OCI-LY7 (cell line): Measurements from ENCODE around the gene PRKN. TPM values are rescaled to one million over a fixed set of nuclear protein-coding genes. Genes with fewer than 3 reads are reported as not detected.

Experiments used
- BruUV-seq: library from RNA; stranded (reverse); fragments of 400-500 nt; replicated peaks from 2 replicates; lab custom pipeline; 2021; lab: Mats Ljungman, UMichigan
- CTCF ChIA-PET: fragments of 300-600 bp; sonication (Branson Sonifier 250); formaldehyde crosslinking; loops from one replicate; lab custom pipeline; 2022; ENCODE audit warnings: antibody characterized with exemption; ENCODE audit not compliant: unreplicated experiment; lab: Charles Lee
- POLR2A ChIA-PET: fragments of 300-600 bp; sonication (Branson Sonifier 250); formaldehyde crosslinking; loops from one replicate; lab custom pipeline; 2022; ENCODE audit warnings: antibody characterized with exemption; lab: Charles Lee
- DNase-seq: peaks from one replicate; pipeline ENCODE4 v3.0.0-alpha.2; 2015; ENCODE audit warnings: low spot score
- H2AFZ ChIP-seq: fragments of 200-600 bp; sonication (generic), shearing (Covaris generic); 2 replicates; pipeline ENCODE4 v1.6.1; 2014; ENCODE audit warnings: mild to moderate bottlenecking, antibody characterized with exemption, low read length, moderate library complexity
- H3K27ac ChIP-seq: fragments of 200-600 bp; sonication (generic); 2 replicates; pipeline ENCODE4 v1.5.1; 2014; ENCODE audit warnings: mixed run types, low read depth, mild to moderate bottlenecking, moderate library complexity, low read length, inconsistent platforms; ENCODE audit not compliant: poor library complexity, severe bottlenecking
- H3K36me3 ChIP-seq: fragments of 200-600 bp; sonication (generic); 2 replicates; pipeline ENCODE4 v1.6.1; 2014; ENCODE audit warnings: mild to moderate bottlenecking, antibody characterized with exemption, low read length, moderate library complexity, mixed read lengths; ENCODE audit not compliant: insufficient read depth
- H3K4me1 ChIP-seq: fragments of 200-600 bp; sonication (generic); 2 replicates; pipeline ENCODE4 v1.5.1; 2014; ENCODE audit warnings: mild to moderate bottlenecking, low read length; ENCODE audit not compliant: insufficient read depth, poor library complexity, severe bottlenecking
- H3K4me2 ChIP-seq: fragments of 200-600 bp; sonication (generic); 2 replicates; pipeline ENCODE4 v1.6.1; 2014; ENCODE audit warnings: mild to moderate bottlenecking, low read length
- H3K4me3 ChIP-seq: fragments of 200-600 bp; sonication (generic); 2 replicates; pipeline ENCODE4 v1.5.1; 2014; ENCODE audit warnings: mild to moderate bottlenecking, low read depth, low read length; ENCODE audit not compliant: poor library complexity, severe bottlenecking
- H3K79me2 ChIP-seq: fragments of 200-600 bp; sonication (generic); 2 replicates; pipeline ENCODE4 v1.6.1; 2016; ENCODE audit warnings: low read depth, mild to moderate bottlenecking, low read length, moderate library complexity, mixed read lengths; ENCODE audit not compliant: insufficient read depth
- H3K9me2 ChIP-seq: fragments of 200-600 bp; sonication (generic); 2 replicates; pipeline ENCODE4 v1.6.1; 2016; ENCODE audit warnings: mild to moderate bottlenecking, low read length, mixed read lengths; ENCODE audit not compliant: insufficient read depth
- H3K9me3 ChIP-seq: fragments of 200-600 bp; sonication (generic); 2 replicates; pipeline ENCODE4 v1.6.1; 2014; ENCODE audit warnings: mild to moderate bottlenecking, mixed run types, low read length, mixed read lengths
- H4K20me1 ChIP-seq: fragments of 200-600 bp; sonication (generic); 2 replicates; pipeline ENCODE4 v1.6.1; 2014; ENCODE audit warnings: mild to moderate bottlenecking, antibody characterized with exemption, low read length, moderate library complexity, mixed read lengths; ENCODE audit not compliant: insufficient read depth
- EZH2phosphoT487 ChIP-seq: fragments of 200-600 bp; sonication (generic); IDR thresholded peaks from 2 replicates; pipeline ENCODE4 v1.6.1; 2018; ENCODE audit warnings: low read depth, borderline replicate concordance, mild to moderate bottlenecking, mixed run types, antibody characterized with exemption, low read length, moderate library complexity, mixed read lengths
- intact Hi-C: fragments of 100-400 bp; cut with micrococcal nuclease; formaldehyde crosslinking; loops from one replicate; pipeline ENCODE4 v1.10.0; 2022; ENCODE audit not compliant: unreplicated experiment
- total RNA-seq, 2 experiments: library from RNA; depleted of rRNA in 1 of 2; stranded (reverse); fragments of >200 nt in 1 of 2; shearing (Covaris generic) in 1 of 2; gene quantifications; 2 replicates each; pipeline ENCODE4 v1.2.3, GENCODE V29; 2014 to 2022
- TF ChIP-seq, protein P1 (sequence below): fragments of 200-600 bp; sonication (generic); conservative IDR thresholded peaks from 2 replicates; pipeline ENCODE4 v1.5.1; 2014; ENCODE audit warnings: mild to moderate bottlenecking, antibody characterized with exemption, low read length, moderate library complexity, mixed read lengths

The PRKN gene
- total RNA-seq, 2 experiments from 2014 or later: 1.3 to 2.0 TPM

DNA sequence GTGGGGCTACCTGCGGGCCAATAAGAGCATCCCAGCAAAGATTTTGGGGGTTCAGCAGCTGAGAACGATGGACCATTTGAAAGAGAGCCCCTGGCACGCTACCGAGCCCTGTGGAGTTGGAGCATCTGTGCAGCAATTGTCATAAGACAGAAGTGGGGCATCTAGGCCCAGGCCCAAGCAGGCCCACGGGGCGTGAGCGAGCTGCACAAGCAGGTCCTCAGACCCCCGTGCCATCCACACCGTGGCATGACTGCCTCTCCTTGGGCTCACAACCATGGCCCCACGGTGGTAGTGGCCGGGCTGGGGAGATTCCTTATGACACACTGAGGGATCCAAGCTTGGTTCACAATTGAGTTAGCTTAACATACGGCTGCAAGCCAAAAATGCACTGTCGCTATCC, 1350.5 kb downstream of the PRKN start:
- H3K4me1 ChIP-seq: no peaks in the 10 kb centered on the region
- intact Hi-C loops: no loop called here
- no TSS peak for BruUV-seq

DNA sequence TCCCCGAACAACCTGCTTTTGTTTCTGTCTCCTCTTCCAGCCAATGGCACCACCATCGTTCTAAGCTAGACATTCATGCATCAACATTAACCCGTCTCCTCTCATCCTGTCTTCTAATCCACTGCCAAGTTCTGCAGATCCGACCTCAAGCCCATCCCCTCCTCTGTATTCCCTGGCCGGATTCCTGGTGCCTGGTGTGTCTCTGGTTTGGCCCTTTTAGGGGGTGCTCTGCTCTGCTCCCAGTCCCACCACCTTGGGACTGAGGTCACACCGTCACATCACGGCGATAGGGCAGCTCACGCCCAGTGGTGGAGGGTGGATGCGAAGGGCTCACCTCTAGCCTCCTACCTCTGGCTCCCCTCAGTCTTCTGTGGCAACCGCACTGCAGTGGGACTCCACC, 1351.2 kb downstream of the PRKN start:
- Histone ChIP-seq H3K79me2 (no peaks in the 10 kb centered on the region), H3K4me1 (no peaks in the 10 kb centered on the region), H3K27ac (no peak overlapping the region), H3K36me3 (no peaks in the 10 kb centered on the region), H3K9me2 (no peaks in the 10 kb centered on the region), H3K4me3 (no peak overlapping the region), H3K9me3 (no peaks in the 10 kb centered on the region), H2AFZ (no peak overlapping the region), H3K4me2 (no peak overlapping the region), H4K20me1 (no peaks in the 10 kb centered on the region)
- no TSS peak for BruUV-seq
- DNase-seq: no peak
- intact Hi-C loops: no loop called here
- TF ChIP-seq EZH2phosphoT487: no peak
- ChIA-PET CTCF (no interaction called here), POLR2A (no interaction called here)

More for the DNA sequence above, 1350.5 kb downstream of the PRKN start:
- Histone ChIP-seq H3K79me2 (no peaks in the 10 kb centered on the region), H3K4me3 (no peak overlapping the region), H3K36me3 (no peaks in the 10 kb centered on the region), H3K27ac (no peak overlapping the region), H4K20me1 (no peaks in the 10 kb centered on the region), H3K9me2 (no peaks in the 10 kb centered on the region), H3K9me3 (no peaks in the 10 kb centered on the region), H2AFZ (no peak overlapping the region), H3K4me2 (no peak overlapping the region)
- TF ChIP-seq EZH2phosphoT487: no peak
- TF ChIP-seq, protein P1, sequence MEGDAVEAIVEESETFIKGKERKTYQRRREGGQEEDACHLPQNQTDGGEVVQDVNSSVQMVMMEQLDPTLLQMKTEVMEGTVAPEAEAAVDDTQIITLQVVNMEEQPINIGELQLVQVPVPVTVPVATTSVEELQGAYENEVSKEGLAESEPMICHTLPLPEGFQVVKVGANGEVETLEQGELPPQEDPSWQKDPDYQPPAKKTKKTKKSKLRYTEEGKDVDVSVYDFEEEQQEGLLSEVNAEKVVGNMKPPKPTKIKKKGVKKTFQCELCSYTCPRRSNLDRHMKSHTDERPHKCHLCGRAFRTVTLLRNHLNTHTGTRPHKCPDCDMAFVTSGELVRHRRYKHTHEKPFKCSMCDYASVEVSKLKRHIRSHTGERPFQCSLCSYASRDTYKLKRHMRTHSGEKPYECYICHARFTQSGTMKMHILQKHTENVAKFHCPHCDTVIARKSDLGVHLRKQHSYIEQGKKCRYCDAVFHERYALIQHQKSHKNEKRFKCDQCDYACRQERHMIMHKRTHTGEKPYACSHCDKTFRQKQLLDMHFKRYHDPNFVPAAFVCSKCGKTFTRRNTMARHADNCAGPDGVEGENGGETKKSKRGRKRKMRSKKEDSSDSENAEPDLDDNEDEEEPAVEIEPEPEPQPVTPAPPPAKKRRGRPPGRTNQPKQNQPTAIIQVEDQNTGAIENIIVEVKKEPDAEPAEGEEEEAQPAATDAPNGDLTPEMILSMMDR: no peak
- POLR2A ChIA-PET: no interaction called here
- CTCF ChIA-PET: no interaction called here
- no peak for DNase-seq

DNA sequence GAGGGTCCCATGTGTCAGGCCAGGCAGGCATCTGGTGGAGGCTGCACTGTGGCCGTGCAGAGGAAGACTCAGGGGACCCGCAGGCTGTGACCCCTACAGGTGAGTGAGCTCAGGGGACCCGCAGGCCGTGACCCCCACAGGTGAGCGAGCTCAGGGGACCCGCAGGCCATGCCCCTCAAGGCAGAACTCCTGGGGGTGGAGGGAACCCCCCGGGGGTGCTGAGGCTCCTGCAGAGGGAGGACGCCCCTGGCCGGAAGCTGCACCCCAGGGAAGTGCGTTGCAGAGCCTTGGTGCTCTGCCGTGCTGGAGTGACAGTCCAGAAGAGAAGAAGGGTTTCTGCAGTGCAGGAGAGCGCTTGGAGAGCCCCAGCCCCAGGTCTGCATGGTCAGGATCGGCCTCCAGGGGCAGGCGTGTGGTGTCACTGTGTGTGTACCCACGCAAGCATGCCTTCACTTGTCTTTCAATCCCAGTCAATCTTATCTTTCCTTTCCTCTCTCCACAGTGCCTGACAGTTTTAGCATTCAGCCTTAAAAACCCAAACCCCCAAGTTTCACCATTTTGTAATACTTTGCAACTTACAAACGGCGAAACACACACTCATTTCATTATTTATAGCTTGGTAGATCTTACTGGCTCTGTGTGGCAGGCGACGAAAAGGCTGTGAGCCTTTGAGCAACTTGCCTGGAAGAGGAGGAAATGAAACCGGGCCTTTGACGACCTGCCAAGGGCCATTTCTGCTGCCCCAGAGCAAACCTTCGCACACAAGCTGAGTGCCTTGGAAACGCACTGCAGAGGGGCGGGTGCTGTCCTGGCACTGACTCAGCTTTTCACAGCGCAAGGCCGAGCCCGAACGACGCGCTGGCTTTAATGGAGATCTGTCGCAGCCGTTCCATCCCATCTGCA, 1352.3 kb downstream of the PRKN start:
- Histone ChIP-seq H2AFZ (no peak overlapping the region), H3K4me2 (no peak overlapping the region), H3K27ac (no peak overlapping the region), H3K9me2 (no peaks in the 10 kb centered on the region), H4K20me1 (no peaks in the 10 kb centered on the region), H3K9me3 (no peaks in the 10 kb centered on the region), H3K79me2 (no peaks in the 10 kb centered on the region), H3K4me3 (no peak overlapping the region), H3K4me1 (no peaks in the 10 kb centered on the region), H3K36me3 (no peaks in the 10 kb centered on the region)
- no peak for DNase-seq
- intact Hi-C loops: loop anchor here (1.0 to 5.0 kb wide), 4 partner anchors 383 to 853 kb away; partner anchors contain the start of gene MAP3K4
- ChIA-PET CTCF (no interaction called here), POLR2A (no interaction called here)
- TF ChIP-seq, protein P1: no peak
- TF ChIP-seq EZH2phosphoT487: no peak
- BruUV-seq: no TSS peak
